Thyroid gland (tissue), 4 donors: ENCODE data around the gene CLK2.

ENCODE experiments used
- CTCF ChIP-seq, 6 experiments: fragments of 200-600 bp in 3 of 6; fragments of 450-650 bp in 3 of 6; sonication (generic) in 3 of 6; IDR thresholded peaks; one replicate each; pipeline ENCODE4 v1.5.1; 2016 to 2019; ENCODE audit warnings: antibody characterized with exemption in 6 of 6, mild to moderate bottlenecking in 2 of 6, inconsistent platforms in 1 of 6, moderate library complexity in 1 of 6
- POLR2A ChIP-seq, 2 donors: fragments of 450-650 bp; IDR thresholded peaks; one replicate each; pipeline ENCODE4 v1.6.1; 2017; ENCODE audit warnings: antibody characterized with exemption in 2 of 2, mild to moderate bottlenecking in 2 of 2, moderate library complexity in 1 of 2

GRCh38 chr1:155253797-155254196 lies 19.5 kb downstream of the CLK2 start:
- no peak for TF ChIP-seq CTCF (IDR thresholded peaks at IDR 0.05)
- no peak for TF ChIP-seq POLR2A (IDR thresholded peaks at IDR 0.05)
